CD14-positive monocyte (primary cell): Measurements from ENCODE around the gene SEMA5B. TPM values are rescaled to one million over a fixed set of nuclear protein-coding genes. Genes with fewer than 3 reads are reported as not detected.

Experiments
- DNase-seq, 3 donors: peaks; one replicate each; pipeline ENCODE4 v3.0.0-alpha.2; 2011 to 2022
- H2AFZ ChIP-seq: 2 replicates; pipeline ENCODE4 v1.6.0; 2012; ENCODE audit warnings: mild to moderate bottlenecking, low read depth, low read length, inconsistent platforms; ENCODE audit not compliant: insufficient read depth, poor library complexity, severe bottlenecking
- H3K27ac ChIP-seq, 2 donors: 1 replicate in 1 of 2; 2 replicates in 1 of 2; pipeline ENCODE4 v1.5.1; 2012 to 2013; ENCODE audit warnings: low read length in 2 of 2, control low read depth in 1 of 2, inconsistent platforms in 1 of 2, low read depth in 1 of 2, mild to moderate bottlenecking in 1 of 2
- H3K27me3 ChIP-seq, 2 donors: one replicate each; pipeline versions ENCODE4 v1.6.0 to v1.6.1; 2011 to 2013; ENCODE audit warnings: low read length in 2 of 2; ENCODE audit not compliant: control insufficient read depth in 2 of 2, insufficient read depth in 2 of 2
- H3K36me3 ChIP-seq, 2 donors: replicated peaks in 1 of 2; 1 replicate in 1 of 2; 2 replicates in 1 of 2; pipeline versions ENCODE4 v1.5.1 to v1.6.1; 2012 to 2013; ENCODE audit warnings: low read length in 2 of 2, control low read depth in 1 of 2, inconsistent platforms in 1 of 2, mild to moderate bottlenecking in 1 of 2; ENCODE audit not compliant: insufficient read depth in 2 of 2, control insufficient read depth in 1 of 2
- H3K4me1 ChIP-seq, 2 donors: 1 replicate in 1 of 2; 2 replicates in 1 of 2; pipeline versions ENCODE4 v1.5.1 to v1.6.1; 2012 to 2013; ENCODE audit warnings: low read length in 2 of 2, control low read depth in 1 of 2, inconsistent platforms in 1 of 2, mild to moderate bottlenecking in 1 of 2, moderate library complexity in 1 of 2; ENCODE audit not compliant: insufficient read depth in 2 of 2, control insufficient read depth in 1 of 2
- H3K4me2 ChIP-seq: replicated peaks from 2 replicates; pipeline ENCODE3; 2012; ENCODE audit warnings: low read length, moderate library complexity, mild to moderate bottlenecking; ENCODE audit not compliant: poor library complexity, severe bottlenecking; ENCODE audit errors: extremely low read depth
- H3K4me3 ChIP-seq, 3 experiments: fragments of 200-600 bp in 1 of 3; sonication (generic) in 1 of 3; replicated peaks in 1 of 3; 1 replicate in 2 of 3; 2 replicates in 1 of 3; pipeline ENCODE4 v1.5.1; 2011 to 2013; ENCODE audit warnings: low read length in 3 of 3, mild to moderate bottlenecking in 3 of 3, control low read depth in 2 of 3, low read depth in 2 of 3, inconsistent platforms in 1 of 3, moderate library complexity in 1 of 3
- H3K79me2 ChIP-seq: 2 replicates; pipeline ENCODE4 v1.6.0; 2012; ENCODE audit warnings: mild to moderate bottlenecking, control low read depth, inconsistent platforms, low read length, moderate library complexity; ENCODE audit not compliant: insufficient read depth
- H3K9ac ChIP-seq: 2 replicates; pipeline ENCODE4 v1.6.0; 2017; ENCODE audit warnings: low read length, mild to moderate bottlenecking; ENCODE audit not compliant: insufficient read depth, poor library complexity, severe bottlenecking
- H3K9me3 ChIP-seq, 2 donors: replicated peaks in 1 of 2; 1 replicate in 1 of 2; 2 replicates in 1 of 2; pipeline versions ENCODE4 v1.5.1 to v1.6.1; 2012 to 2013; ENCODE audit warnings: low read length in 2 of 2, control low read depth in 1 of 2; ENCODE audit not compliant: control insufficient read depth in 1 of 2, insufficient read depth in 1 of 2
- H4K20me1 ChIP-seq: 2 replicates; pipeline ENCODE4 v1.6.0; 2012; ENCODE audit warnings: mild to moderate bottlenecking, low read length, control low read depth, moderate library complexity; ENCODE audit not compliant: insufficient read depth
- H3K27ac Mint-ChIP-seq, 7 donors: one replicate each; pipeline ENCODE4 v1.8.0; 2020; ENCODE audit warnings: mild to moderate bottlenecking in 7 of 7, mixed read lengths in 7 of 7, moderate library complexity in 6 of 7, inconsistent platforms in 2 of 7
- H3K27me3 Mint-ChIP-seq, 3 donors: one replicate each; pipeline ENCODE4 v1.8.0; 2021 to 2022; ENCODE audit warnings: low read depth in 3 of 3, mild to moderate bottlenecking in 3 of 3, mixed read lengths in 3 of 3, moderate library complexity in 3 of 3, inconsistent platforms in 1 of 3
- H3K36me3 Mint-ChIP-seq, 2 donors: one replicate each; pipeline ENCODE4 v1.8.0; 2020; ENCODE audit warnings: mixed read lengths in 2 of 2, inconsistent platforms in 1 of 2, mild to moderate bottlenecking in 1 of 2
- H3K4me1 Mint-ChIP-seq: one replicate; pipeline ENCODE4 v1.8.0; 2020; ENCODE audit warnings: mild to moderate bottlenecking, mixed read lengths
- H3K4me3 Mint-ChIP-seq, 2 donors: one replicate each; pipeline ENCODE4 v1.8.0; 2020; ENCODE audit warnings: mild to moderate bottlenecking in 2 of 2, mixed read lengths in 2 of 2, moderate library complexity in 1 of 2
- H3K9me3 Mint-ChIP-seq, 7 donors: one replicate each; pipeline ENCODE4 v1.8.0; 2020 to 2022; ENCODE audit warnings: mixed read lengths in 7 of 7, mild to moderate bottlenecking in 6 of 7, moderate library complexity in 6 of 7, inconsistent platforms in 2 of 7
- CTCF ChIP-seq: fragments of 200-600 bp; IDR thresholded peaks from one replicate; pipeline ENCODE4 v1.8.0; 2022; ENCODE audit warnings: antibody characterized with exemption, mild to moderate bottlenecking
- WGBS: methylation state at CpG from one replicate; pipeline ENCODE4 v1.1.5; 2013; ENCODE audit warnings: missing lambda C conversion rate; ENCODE audit not compliant: insufficient coverage; 5-methylcytosine and 5-hydroxymethylcytosine counted together
- intact Hi-C, 2 donors: fragments of 100-400 bp; cut with micrococcal nuclease; formaldehyde crosslinking; loops; one replicate each; pipeline versions ENCODE4 v1.15.0 to v1.15.1; 2023
- polyA plus RNA-seq, 3 donors: library from polyadenylated mRNA; depleted of rRNA in 1 of 3; unstranded in 2 of 3; stranded (reverse) in 1 of 3; fragments of 300-500 nt in 2 of 3; fragments of >200 nt in 1 of 3; fragmentation: Illumina TruSeq in 2 of 3; gene quantifications; 1 replicate in 2 of 3; 2 replicates in 1 of 3; pipeline ENCODE4 v1.2.3, GENCODE V29; 2012 to 2021

SEMA5B gene
- polyA plus RNA-seq, 3 donors: not detected

- Histone ChIP-seq H3K27me3 (no peaks in the 10 kb centered on the region), H3K36me3 (peaks cover under 1 to 13% of the 10 kb centered on the region in 2 donors), H3K4me1 (peaks cover 0 to 7% of the 10 kb centered on the region in 2 donors), H3K9me3 (no peaks in the 10 kb centered on the region), H2AFZ (no peak overlapping the region), H3K79me2 (no peaks in the 10 kb centered on the region), H3K9ac (no peak overlapping the region), H3K27ac (no peak overlapping the region), H3K4me2 (no peak overlapping the region), H3K4me3 (no peak overlapping the region), H4K20me1 (peaks cover 7% of the 10 kb centered on the region)
- DNase-seq: no peak
- WGBS: no CpG with 5 or more reads among the region's 4 CpGs
- intact Hi-C loops: no loop called here
- no peak for TF ChIP-seq CTCF
- Mint-ChIP-seq H3K27ac (peak overlapping the region in 1 of 7 donors; percentile 1), H3K9me3 (no peaks in the 10 kb centered on the region), H3K27me3 (peaks cover 0 to 3% (median 0%) of the 10 kb centered on the region in 3 donors), H3K4me3 (no peak overlapping the region), H3K36me3 (peaks cover 11 to 14% of the 10 kb centered on the region in 2 donors), H3K4me1 (peaks cover 20% of the 10 kb centered on the region)
Observed at GRCh38 chr3:122890720-122891220, 136.8 kb downstream of the SEMA5B start.

- H2AFZ ChIP-seq: no peak overlapping the region
- H3K9me3 Mint-ChIP-seq: no peaks in the 10 kb centered on the region
- TF ChIP-seq CTCF: no peak
- H3K9ac ChIP-seq: no peak overlapping the region
- H3K4me1 Mint-ChIP-seq: peaks cover 20% of the 10 kb centered on the region
- no peaks in the 10 kb centered on the region for H3K27me3 ChIP-seq
- peaks cover 7% of the 10 kb centered on the region for H4K20me1 ChIP-seq
- H3K4me2 ChIP-seq: no peak overlapping the region
- H3K27ac Mint-ChIP-seq: peak overlapping the region in 4 of 7 donors; percentile 1 to 73 (median 34)
- H3K36me3 ChIP-seq: peaks cover 3 to 19% of the 10 kb centered on the region in 2 donors
- no peaks in the 10 kb centered on the region for H3K79me2 ChIP-seq
- peaks cover 14 to 20% of the 10 kb centered on the region in 2 donors for H3K36me3 Mint-ChIP-seq
- no peak overlapping the region for H3K27ac ChIP-seq
- H3K9me3 ChIP-seq: no peaks in the 10 kb centered on the region
- intact Hi-C loops: no loop called here
- WGBS: 0% methylated on average over 3 of the region's 6 CpGs
- DNase-seq: peak; percentile 4 to 25 (median 17)
- H3K4me1 ChIP-seq: peaks cover 0 to 7% of the 10 kb centered on the region in 2 donors
- H3K4me3 Mint-ChIP-seq: no peak overlapping the region
- H3K27me3 Mint-ChIP-seq: peaks cover 0 to 3% (median 0%) of the 10 kb centered on the region in 3 donors
- H3K4me3 ChIP-seq: no peak overlapping the region
Observed at GRCh38 chr3:122890077-122890719, 137.4 kb downstream of the SEMA5B start.
